ENCODE data around the gene SEC11C. TPM values are rescaled to one million over a fixed set of nuclear protein-coding genes. Genes with fewer than 3 reads are reported as not detected.
A peak's percentile ranks its signal among the peaks of the same experiment; 100 is the strongest.
"Not testable (repeated sequence)": the region's sequence is repeated elsewhere in the genome, so short reads cannot be mapped to it uniquely, and the experiment has no call there.

Gene SEC11C
- total RNA-seq, 1 donor: 8.8 TPM

GRCh38 chr18:59132810-59133465 is 6.7 kb upstream of the SEC11C start:
- no peak for DNase-seq (ENCODE audit: low read depth)
- no peak overlapping the region for H3K4me3 ChIP-seq (ENCODE audit: low read depth, low read length)
- TF ChIP-seq CTCF (IDR thresholded peaks at IDR 0.05; ENCODE audit: insufficient read depth, low read length): no peak

GRCh38 chr18:59139291-59139614 is 431 bp upstream of the SEC11C start:
- H3K4me3 ChIP-seq (ENCODE audit: low read depth, low read length): peak overlapping the region; percentile 90
- peak; percentile 78 for DNase-seq (ENCODE audit: low read depth)
- no peak for TF ChIP-seq CTCF (IDR thresholded peaks at IDR 0.05; ENCODE audit: insufficient read depth, low read length)

GRCh38 chr18:59140302-59140885 is 710 bp downstream of the SEC11C start:
- H3K4me3 ChIP-seq (ENCODE audit: low read depth, low read length): peak overlapping the region; percentile 90
- peak; percentile 46 for DNase-seq (ENCODE audit: low read depth)
- no peak for TF ChIP-seq CTCF (IDR thresholded peaks at IDR 0.05; ENCODE audit: insufficient read depth, low read length)

GRCh38 chr18:59141294-59142068 is 1.8 kb downstream of the SEC11C start:
- no peak overlapping the region for H3K4me3 ChIP-seq (ENCODE audit: low read depth, low read length)
- DNase-seq (ENCODE audit: low read depth): no peak
- no peak for TF ChIP-seq CTCF (IDR thresholded peaks at IDR 0.05; ENCODE audit: insufficient read depth, low read length)

- no peak for TF ChIP-seq CTCF (IDR thresholded peaks at IDR 0.05; ENCODE audit: insufficient read depth, low read length)
- H3K4me3 ChIP-seq (ENCODE audit: low read depth, low read length): no peak overlapping the region
- DNase-seq (ENCODE audit: low read depth): no peak
Observed at GRCh38 chr18:59142274-59142673, 2.6 kb downstream of the SEC11C start.

GRCh38 chr18:59142800-59143416 is 3.2 kb downstream of the SEC11C start:
- H3K4me3 ChIP-seq (ENCODE audit: low read depth, low read length): not testable (repeated sequence)

GRCh38 chr18:59143441-59143840 is 3.8 kb downstream of the SEC11C start:
- TF ChIP-seq CTCF (IDR thresholded peaks at IDR 0.05; ENCODE audit: insufficient read depth, low read length): no peak
- no peak overlapping the region for H3K4me3 ChIP-seq (ENCODE audit: low read depth, low read length)
- DNase-seq (ENCODE audit: low read depth): peak; percentile 16

More at GRCh38 chr18:59142800-59143416, 3.2 kb downstream of the SEC11C start:
- not testable (repeated sequence) for DNase-seq (ENCODE audit: low read depth)

All from fibroblast of the aortic adventitia (primary cell).